SH-SY5Y (cell line): ENCODE measurements around the gene TC2N.

Experiments used
- GATA2 ChIP-seq: IDR thresholded peaks from 2 replicates; pipeline ENCODE4 v1.6.1; 2011; ENCODE audit warnings: mild to moderate bottlenecking, low read depth, low read length
- GATA3 ChIP-seq: IDR thresholded peaks from 2 replicates; pipeline ENCODE4 v1.6.1; 2011; ENCODE audit warnings: low read depth, mild to moderate bottlenecking, low read length, moderate library complexity

GRCh38 chr14:91770185-91770584, 97.2 kb downstream of the TC2N start:
- TF ChIP-seq GATA3 (no peak), GATA2 (no peak)
